Measurements from ENCODE around the gene ENKUR. TPM values are rescaled to one million over a fixed set of nuclear protein-coding genes. Genes with fewer than 3 reads are reported as not detected.
A peak's percentile ranks its signal among the peaks of the same experiment; 100 is the strongest.

ENKUR gene
- total RNA-seq, 1 donor from 2014 or later: not detected

DNA sequence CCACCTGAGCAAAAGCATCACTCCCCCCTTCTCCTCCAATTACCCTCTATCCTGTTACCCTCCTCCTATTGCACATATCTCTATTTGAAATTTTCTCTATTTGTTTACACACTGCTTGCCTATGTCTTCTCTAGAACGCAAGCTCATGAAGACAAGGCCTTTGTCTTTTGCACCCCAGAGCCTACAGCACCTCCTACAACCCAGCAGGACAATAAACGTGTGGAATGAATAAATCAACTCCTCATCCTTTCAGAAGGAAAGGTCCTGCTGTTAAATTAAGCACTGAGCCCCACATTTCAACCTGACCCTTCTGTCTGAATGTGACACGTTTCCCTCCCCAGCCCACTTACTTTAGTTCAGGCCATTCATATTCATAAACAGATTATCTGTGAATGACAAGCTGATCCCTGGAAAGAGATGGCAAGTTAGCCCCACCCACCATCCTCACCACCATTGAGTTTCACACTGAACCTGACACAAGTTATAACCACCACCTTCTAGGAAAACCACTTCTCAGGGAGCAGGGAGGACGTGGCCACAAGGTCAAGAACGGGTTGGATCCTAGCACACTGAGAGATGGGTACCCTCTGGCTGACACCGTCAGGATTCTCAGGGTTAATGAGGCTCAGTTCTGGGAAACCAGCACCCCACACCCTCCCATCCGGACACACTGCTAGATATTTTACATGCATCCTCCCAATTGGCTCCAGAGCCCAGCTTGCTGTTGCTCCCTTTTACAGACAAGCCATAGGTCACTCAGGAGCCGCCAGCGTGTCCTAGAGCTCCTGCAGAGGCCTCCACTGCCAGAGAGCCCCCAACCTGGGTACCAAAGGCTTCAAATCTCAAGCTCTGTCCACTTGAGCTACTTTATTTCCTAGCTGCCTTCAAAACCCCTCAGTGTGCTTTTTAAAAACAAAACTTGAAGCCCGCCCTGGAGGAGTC, 64.5 kb downstream of the ENKUR start:
- Mint-ChIP-seq H3K9me3 (no peaks in the 10 kb centered on the region), H3K27ac (peak overlapping the region; percentile 93), H3K4me3 (peak overlapping the region; percentile 82), H3K36me3 (peaks cover 4% of the 10 kb centered on the region), H3K27me3 (ENCODE audit: insufficient read depth, low read depth) (peaks cover 4% of the 10 kb centered on the region), H3K4me1 (peaks cover 43% of the 10 kb centered on the region)
- Histone ChIP-seq H3K27me3 (no peaks in the 10 kb centered on the region), H3K4me3 (peak overlapping the region; percentile 46), H2AFZ (replicated peaks) (peak overlapping the region; percentile 51), H4K20me1 (ENCODE audit: low read depth) (no peaks in the 10 kb centered on the region), H3K36me3 (no peaks in the 10 kb centered on the region), H3F3A (ENCODE audit: low read depth) (peaks cover 23% of the 10 kb centered on the region), H3K4me1 (peaks cover 40% of the 10 kb centered on the region), H3K27ac (no peak overlapping the region), H3K9ac (no peak overlapping the region), H3K4me2 (peak overlapping the region; percentile 78), H3K79me2 (ENCODE audit: low read depth) (no peaks in the 10 kb centered on the region), H3K9me3 (ENCODE audit: low read depth) (no peaks in the 10 kb centered on the region)
- peak; percentile 61 for DNase-seq (ENCODE audit: low spot score)
- no peak for TF ChIP-seq EZH2 (IDR thresholded peaks at IDR 0.05)
- TF ChIP-seq CTCF (IDR thresholded peaks at IDR 0.05): no peak

- Histone ChIP-seq H3K27me3 (no peaks in the 10 kb centered on the region), H3F3A (ENCODE audit: low read depth) (peaks cover 23% of the 10 kb centered on the region), H3K4me3 (no peak overlapping the region), H3K4me2 (peak overlapping the region; percentile 78), H3K27ac (no peak overlapping the region), H3K9ac (no peak overlapping the region), H3K9me3 (ENCODE audit: low read depth) (no peaks in the 10 kb centered on the region), H3K36me3 (no peaks in the 10 kb centered on the region), H4K20me1 (ENCODE audit: low read depth) (no peaks in the 10 kb centered on the region), H3K79me2 (ENCODE audit: low read depth) (no peaks in the 10 kb centered on the region), H3K4me1 (peaks cover 40% of the 10 kb centered on the region), H2AFZ (replicated peaks) (no peak overlapping the region)
- DNase-seq (ENCODE audit: low spot score): peak; percentile 29
- H3K27me3 Mint-ChIP-seq (ENCODE audit: insufficient read depth, low read depth): peaks cover 4% of the 10 kb centered on the region
- H3K4me3 Mint-ChIP-seq: peak overlapping the region; percentile 82
- no peaks in the 10 kb centered on the region for H3K9me3 Mint-ChIP-seq
- H3K36me3 Mint-ChIP-seq: peaks cover 4% of the 10 kb centered on the region
- TF ChIP-seq EZH2phosphoT487 (IDR thresholded peaks at IDR 0.05) (no peak), CTCF (IDR thresholded peaks at IDR 0.05) (no peak), EZH2 (IDR thresholded peaks at IDR 0.05) (no peak)
- H3K27ac Mint-ChIP-seq: peak overlapping the region; percentile 93
- H3K4me1 Mint-ChIP-seq: peaks cover 43% of the 10 kb centered on the region
Observed at GRCh38 chr10:24950439-24950838, 65.5 kb downstream of the ENKUR start.

- H3K4me1 Mint-ChIP-seq: peaks cover 43% of the 10 kb centered on the region
- peaks cover 23% of the 10 kb centered on the region for H3F3A ChIP-seq (ENCODE audit: low read depth)
- no peaks in the 10 kb centered on the region for H3K9me3 ChIP-seq (ENCODE audit: low read depth)
- no peaks in the 10 kb centered on the region for H3K79me2 ChIP-seq (ENCODE audit: low read depth)
- no peaks in the 10 kb centered on the region for H3K36me3 ChIP-seq
- no peak overlapping the region for H3K4me3 ChIP-seq
- no peak overlapping the region for H3K4me3 Mint-ChIP-seq
- peaks cover 40% of the 10 kb centered on the region for H3K4me1 ChIP-seq
- peaks cover 4% of the 10 kb centered on the region for H3K36me3 Mint-ChIP-seq
- no peak overlapping the region for H3K27ac Mint-ChIP-seq
- H3K4me2 ChIP-seq: no peak overlapping the region
- H3K9me3 Mint-ChIP-seq: no peaks in the 10 kb centered on the region
- H4K20me1 ChIP-seq (ENCODE audit: low read depth): no peaks in the 10 kb centered on the region
- no peak overlapping the region for H3K27ac ChIP-seq
- no peak overlapping the region for H2AFZ ChIP-seq (replicated peaks)
- H3K27me3 Mint-ChIP-seq (ENCODE audit: insufficient read depth, low read depth): peaks cover 4% of the 10 kb centered on the region
- TF ChIP-seq EZH2phosphoT487 (IDR thresholded peaks at IDR 0.05) (no peak), CTCF (IDR thresholded peaks at IDR 0.05) (no peak), EZH2 (IDR thresholded peaks at IDR 0.05) (no peak)
- DNase-seq (ENCODE audit: low spot score): no peak
- no peak overlapping the region for H3K9ac ChIP-seq
- H3K27me3 ChIP-seq: no peaks in the 10 kb centered on the region
Observed at GRCh38 chr10:24949616-24950015, 66.3 kb downstream of the ENKUR start.

All from neural progenitor cell (in vitro differentiated cells).